ENCODE data around the gene LRP6.

GRCh38 chr12:12209043-12209442, 57.8 kb downstream of the LRP6 start:
- TF ChIP-seq POLR2A (IDR thresholded peaks at IDR 0.05) (no peak), CTCF (IDR thresholded peaks at IDR 0.05) (no peak), EP300 (IDR thresholded peaks at IDR 0.05) (no peak)

Measured in ovary (tissue), 3 donors.